ENCODE data around the gene IL6R.

Gene IL6R

GRCh38 chr1:154453574-154454352 is 48.6 kb downstream of the IL6R start:
- DNase-seq (ENCODE audit: low read depth), result no peak

DNA sequence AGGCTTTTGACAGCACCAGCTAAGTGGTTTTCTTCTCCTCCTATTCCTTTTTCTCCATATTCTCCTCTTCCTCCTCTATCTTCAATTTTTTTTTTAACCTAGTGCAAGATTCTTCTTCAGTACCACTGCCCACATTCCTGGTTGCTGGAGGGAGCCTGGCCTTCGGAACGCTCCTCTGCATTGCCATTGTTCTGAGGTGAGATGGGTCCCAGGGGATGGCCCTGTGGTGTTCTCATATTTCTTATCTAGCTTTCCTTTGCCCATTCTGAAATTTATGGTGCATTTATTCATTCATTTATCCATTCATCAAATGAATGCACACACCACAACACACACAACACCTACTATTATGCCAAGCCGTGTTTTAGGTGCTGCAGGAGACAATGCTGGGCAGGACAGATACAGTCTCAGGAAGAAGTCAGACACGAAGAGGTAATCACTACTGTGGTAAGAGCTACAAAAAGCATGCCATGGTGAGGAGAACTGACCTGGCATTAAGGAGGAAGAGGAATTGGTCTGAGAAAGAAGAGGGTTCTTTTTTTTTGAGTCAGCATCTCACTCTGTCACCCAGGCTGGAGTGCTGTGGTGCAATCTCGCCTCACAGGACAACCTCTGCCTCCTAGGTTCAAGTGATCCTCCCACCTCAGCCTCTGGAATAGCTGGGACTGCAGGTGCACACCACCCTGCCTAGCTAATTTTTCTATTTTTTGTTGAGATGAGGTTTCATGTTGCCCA is 49.4 kb downstream of the IL6R start:
- no peak for DNase-seq (ENCODE audit: low read depth)

DNA sequence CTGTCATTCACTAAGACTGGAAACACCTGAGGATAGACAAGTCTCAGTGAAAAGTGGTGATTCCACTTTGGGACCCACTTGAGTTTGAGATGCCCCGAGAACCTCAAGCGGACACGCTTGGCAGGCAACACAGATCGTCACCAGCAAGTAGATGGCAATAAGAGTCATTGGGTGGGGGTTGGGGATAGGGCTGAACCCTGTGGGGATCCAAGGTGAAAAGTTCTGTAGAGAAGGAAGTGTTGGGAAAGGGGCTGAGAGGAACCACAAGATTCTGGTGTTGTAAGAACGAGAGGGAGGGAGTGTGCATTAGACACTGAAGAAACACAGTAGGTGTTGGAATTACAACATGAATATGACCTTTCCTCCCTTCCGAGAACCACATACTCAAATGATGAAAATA is 51.5 kb downstream of the IL6R start:
- DNase-seq (ENCODE audit: low read depth), result no peak

DNA sequence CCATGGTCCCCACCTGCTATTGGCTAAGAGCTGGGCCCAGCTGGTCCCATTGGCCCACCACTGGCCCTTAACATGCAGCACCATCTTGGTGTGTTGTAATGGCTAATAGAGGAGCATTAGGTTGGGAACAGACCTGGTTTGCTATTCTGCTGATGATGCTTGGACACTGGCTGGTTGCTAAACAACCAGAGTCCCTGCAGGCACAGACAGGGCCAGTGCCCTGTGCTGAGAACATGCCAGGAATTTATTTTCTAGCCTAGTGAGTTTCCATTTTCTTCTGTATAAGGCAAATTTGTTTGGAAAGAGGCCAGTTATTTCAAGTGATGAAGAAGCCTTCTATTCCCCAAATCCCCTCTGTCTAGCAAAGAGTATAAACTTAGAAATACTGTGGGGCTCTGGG is 53.9 kb downstream of the IL6R start:
- no peak for DNase-seq (ENCODE audit: low read depth)

DNA sequence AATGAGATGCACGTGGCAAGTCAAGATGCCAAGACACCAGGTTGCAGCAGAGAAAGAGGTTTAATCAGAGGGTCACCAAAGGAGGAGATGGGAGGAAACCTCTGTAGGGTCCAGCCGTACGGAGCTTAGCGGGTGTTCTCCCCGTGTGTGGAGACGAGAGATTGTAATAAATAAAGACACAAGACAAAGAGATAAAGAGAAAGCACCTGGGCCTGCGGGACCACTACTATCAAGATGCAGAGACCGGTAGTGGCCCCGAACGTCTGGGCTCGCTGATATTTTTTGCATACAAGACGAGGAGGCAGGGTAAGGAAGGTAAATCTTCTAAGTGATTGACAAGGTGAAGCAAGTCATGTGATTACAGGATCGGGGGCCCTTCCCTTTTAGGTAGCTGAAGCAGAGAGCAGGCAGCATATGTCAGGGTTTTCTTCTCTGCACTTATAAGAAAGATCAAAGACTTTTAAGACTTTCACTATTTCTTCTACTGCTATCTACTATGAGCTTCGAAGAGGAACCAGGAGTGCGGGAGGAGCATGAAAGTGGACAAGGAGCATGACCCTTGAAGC is 55.6 kb downstream of the IL6R start:
- no peak for DNase-seq (ENCODE audit: low read depth)

GRCh38 chr1:154463512-154463990 is 58.4 kb downstream of the IL6R start:
- peak; percentile 63 for DNase-seq (ENCODE audit: low read depth)

DNA sequence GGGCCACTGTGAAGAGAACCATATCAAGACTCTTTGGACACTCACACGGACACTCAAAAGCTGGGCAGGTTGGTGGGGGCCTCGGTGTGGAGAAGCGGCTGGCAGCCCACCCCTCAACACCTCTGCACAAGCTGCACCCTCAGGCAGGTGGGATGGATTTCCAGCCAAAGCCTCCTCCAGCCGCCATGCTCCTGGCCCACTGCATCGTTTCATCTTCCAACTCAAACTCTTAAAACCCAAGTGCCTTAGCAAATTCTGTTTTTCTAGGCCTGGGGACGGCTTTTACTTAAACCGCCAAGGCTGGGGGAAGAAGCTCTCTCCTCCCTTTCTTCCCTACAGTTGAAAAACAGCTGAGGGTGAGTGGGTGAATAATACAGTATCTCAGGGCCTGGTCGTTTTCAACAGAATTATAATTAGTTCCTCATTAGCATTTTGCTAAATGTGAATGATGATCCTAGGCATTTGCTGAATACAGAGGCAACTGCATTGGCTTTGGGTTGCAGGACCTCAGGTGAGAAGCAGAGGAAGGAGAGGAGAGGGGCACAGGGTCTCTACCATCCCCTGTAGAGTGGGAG is 60.6 kb downstream of the IL6R start:
- no peak for DNase-seq (ENCODE audit: low read depth)

DNA sequence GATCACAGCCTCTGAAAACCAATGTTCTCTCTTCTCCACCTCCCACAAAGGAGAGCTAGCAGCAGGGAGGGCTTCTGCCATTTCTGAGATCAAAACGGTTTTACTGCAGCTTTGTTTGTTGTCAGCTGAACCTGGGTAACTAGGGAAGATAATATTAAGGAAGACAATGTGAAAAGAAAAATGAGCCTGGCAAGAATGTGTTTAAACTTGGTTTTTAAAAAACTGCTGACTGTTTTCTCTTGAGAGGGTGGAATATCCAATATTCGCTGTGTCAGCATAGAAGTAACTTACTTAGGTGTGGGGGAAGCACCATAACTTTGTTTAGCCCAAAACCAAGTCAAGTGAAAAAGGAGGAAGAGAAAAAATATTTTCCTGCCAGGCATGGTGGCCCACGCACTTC is 61.1 kb downstream of the IL6R start:
- no peak for DNase-seq (ENCODE audit: low read depth)

DNA sequence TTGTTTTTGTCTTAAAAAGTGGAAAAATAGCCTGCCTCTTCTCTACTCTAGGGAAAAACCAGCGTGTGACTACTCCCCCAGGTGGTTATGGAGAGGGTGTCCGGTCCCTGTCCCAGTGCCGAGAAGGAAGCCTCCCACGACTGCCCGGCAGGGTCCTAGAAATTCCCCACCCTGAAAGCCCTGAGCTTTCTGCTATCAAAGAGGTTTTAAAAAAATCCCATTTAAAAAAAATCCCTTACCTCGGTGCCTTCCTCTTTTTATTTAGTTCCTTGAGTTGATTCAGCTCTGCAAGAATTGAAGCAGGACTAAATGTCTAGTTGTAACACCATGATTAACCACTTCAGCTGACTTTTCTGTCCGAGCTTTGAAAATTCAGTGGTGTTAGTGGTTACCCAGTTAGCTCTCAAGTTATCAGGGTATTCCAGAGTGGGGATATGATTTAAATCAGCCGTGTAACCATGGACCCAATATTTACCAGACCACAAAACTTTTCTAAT is 61.8 kb downstream of the IL6R start:
- no peak for DNase-seq (ENCODE audit: low read depth)

GRCh38 chr1:154467434-154468102 is 62.4 kb downstream of the IL6R start:
- DNase-seq (ENCODE audit: low read depth), result peak; percentile 2

DNA sequence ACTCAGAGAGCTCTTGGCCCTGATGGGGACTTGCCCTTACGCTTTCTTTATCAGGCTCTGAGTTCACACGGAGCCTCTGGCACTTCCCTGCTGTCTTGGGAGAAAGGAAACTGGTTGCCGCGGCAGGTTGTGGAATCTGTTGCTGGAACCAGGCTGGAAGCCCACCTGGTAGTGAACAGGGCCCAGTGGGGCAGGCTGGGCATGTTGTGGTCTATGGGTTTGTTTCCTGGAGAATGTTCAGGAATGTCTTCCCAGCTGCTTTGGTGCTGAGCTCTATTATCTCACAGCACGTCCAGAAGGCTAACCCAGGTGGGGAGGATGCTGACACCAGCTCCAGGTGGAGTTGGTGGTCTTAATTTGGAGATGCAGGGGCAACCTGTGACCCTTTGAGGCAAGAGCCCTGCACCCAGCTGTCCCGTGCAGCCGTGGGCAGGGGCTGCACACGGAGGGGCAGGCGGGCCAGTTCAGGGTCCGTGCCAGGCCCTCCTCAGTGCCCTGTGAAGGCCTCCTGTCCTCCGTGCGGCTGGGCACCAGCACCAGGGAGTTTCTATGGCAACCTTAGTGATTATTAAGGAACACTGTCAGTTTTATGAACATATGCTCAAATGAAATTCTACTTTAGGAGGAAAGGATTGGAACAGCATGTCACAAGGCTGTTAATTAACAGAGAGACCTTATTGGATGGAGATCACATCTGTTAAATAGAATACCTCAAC is 63.5 kb downstream of the IL6R start:
- DNase-seq (ENCODE audit: low read depth), result no peak

DNA sequence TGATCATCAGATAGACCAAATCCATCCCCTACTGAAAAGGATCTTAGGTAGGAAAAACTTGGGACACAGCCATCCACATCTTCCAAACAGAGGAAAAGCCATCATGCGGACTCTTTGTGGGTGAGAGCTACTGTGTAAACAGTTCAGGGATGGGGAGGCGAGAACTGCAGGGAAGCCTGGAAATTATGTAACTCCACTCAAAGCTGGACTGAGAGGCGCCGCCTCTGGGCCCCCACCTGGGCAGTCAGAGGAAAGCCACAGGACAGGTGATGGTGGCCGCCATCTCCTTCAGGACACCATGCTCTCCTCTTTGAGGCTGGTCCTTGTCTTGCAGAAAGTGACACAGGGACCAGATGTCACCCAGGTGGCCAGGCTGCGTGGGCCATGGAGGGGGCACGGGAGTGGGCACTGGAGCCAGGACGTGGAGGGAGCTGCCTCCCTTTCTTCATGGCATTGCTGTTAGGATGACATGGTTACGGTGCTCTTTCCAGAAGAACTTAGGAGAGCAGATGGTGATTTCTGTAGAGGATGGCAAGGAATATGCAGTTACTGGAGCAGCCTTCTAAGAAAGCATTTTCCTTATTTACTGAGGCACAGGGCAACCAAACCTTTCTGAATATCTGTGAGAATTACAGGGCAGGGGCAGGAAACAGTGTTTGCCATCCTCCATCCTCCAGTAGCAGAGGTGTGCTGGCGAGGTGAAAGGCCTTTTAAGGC is 64.9 kb downstream of the IL6R start:
- no peak for DNase-seq (ENCODE audit: low read depth)

DNA sequence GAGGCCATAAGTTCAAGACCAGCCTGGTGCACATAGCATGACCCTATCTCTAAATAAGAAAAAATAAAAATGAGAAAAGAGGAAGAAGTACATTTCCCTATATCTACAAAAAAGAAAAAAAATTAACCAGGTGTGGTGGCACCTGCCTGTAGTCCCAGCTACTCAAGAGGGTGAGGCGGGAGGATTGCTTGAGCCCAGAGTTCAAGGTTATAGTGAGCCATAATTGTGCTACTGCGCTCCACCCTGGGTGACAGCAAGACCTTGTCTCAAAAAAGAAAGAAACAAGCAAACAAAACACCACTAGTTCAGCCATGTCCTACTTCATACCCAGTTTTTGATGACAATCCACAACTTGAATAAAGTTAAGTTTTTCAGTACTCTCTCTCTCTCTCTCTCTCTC is 66.2 kb downstream of the IL6R start:
- no peak for DNase-seq (ENCODE audit: low read depth)

GRCh38 chr1:154474802-154475201 is 69.7 kb downstream of the IL6R start:
- DNase-seq (ENCODE audit: low read depth), result no peak

- DNase-seq (ENCODE audit: low read depth), result no peak
These were observed 71.6 kb downstream of the IL6R start for GRCh38 chr1:154476791-154477190.

DNA sequence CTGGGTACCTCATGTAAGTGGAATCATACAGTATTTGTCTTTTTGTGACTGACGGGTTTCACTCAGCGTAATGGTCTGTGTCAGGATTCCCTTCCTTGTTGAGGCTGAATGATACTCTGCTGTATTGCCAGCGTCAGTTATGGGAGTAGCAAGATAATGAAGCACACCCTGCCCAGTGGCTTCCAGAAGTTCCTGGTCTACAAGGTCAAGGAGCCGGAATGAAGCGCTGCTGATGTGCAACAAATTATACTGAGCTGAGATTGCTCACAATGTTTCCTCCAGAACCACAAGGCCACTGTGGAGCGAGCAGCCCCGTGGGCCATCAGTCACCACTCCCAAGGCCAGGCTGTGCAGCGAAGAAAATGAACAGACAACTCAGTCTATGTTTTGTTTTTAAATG is 72.9 kb downstream of the IL6R start:
- no peak for DNase-seq (ENCODE audit: low read depth)

DNA sequence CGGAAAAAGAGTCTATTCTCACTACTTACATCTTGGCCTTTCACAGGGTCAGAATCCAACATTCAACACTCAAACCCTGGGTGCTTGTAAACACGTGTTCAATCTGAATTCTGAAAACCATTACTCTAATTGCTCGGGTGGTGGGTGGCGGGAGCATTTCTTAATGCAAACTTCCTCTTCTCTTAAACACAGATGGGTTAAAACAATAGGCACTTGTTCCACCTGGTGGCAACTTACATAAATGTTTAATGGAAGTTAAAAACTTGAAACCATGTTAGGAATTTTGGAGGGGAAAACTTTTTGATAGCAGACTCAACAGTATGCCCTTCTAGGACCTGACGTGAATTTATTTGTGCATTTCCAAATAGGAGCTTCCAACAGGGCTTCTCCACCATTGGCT is 73.5 kb downstream of the IL6R start:
- no peak for DNase-seq (ENCODE audit: low read depth)

GRCh38 chr1:154479764-154480421 is 74.8 kb downstream of the IL6R start:
- DNase-seq (ENCODE audit: low read depth), result peak; percentile 44

- no peak for DNase-seq (ENCODE audit: low read depth)
These were observed 75.9 kb downstream of the IL6R start for GRCh38 chr1:154481053-154481452.

Measured in activated T-cell treated with anti-CD3 and anti-CD28 coated beads for 48 hours (primary cell).